A673 (cell line): ENCODE results near the gene PVALEF. TPM values are rescaled to one million over a fixed set of nuclear protein-coding genes. Genes with fewer than 3 reads are reported as not detected.

ENCODE experiments used
- BruUV-seq: library from RNA; stranded (reverse); fragments of 400-500 nt; replicated peaks from 2 replicates; lab custom pipeline; 2021; lab: Mats Ljungman, UMichigan
- CTCF ChIA-PET: fragments of 300-600 bp; sonication (Branson Sonifier 250); formaldehyde crosslinking; loops from one replicate; lab custom pipeline; 2022; ENCODE audit warnings: antibody characterized with exemption; lab: Charles Lee
- POLR2A ChIA-PET: fragments of 300-600 bp; sonication (Branson Sonifier 250); formaldehyde crosslinking; loops from one replicate; lab custom pipeline; 2022; ENCODE audit warnings: antibody characterized with exemption; ENCODE audit not compliant: low non-redundant PET; lab: Charles Lee
- DNase-seq: peaks from one replicate; pipeline ENCODE4 v3.0.0-alpha.2; 2015; ENCODE audit warnings: low spot score
- H3K27ac ChIP-seq: fragments of 200-600 bp; sonication (generic); 2 replicates; pipeline ENCODE4 v1.5.1; 2016; ENCODE audit warnings: mixed run types, low read depth, mild to moderate bottlenecking, mixed read lengths, antibody characterized with exemption, low read length; ENCODE audit not compliant: poor library complexity, severe bottlenecking
- H3K27me3 ChIP-seq: fragments of 200-600 bp; sonication (generic); replicated peaks from 2 replicates; pipeline ENCODE4 v1.6.1; 2017; ENCODE audit warnings: mixed run types, low read depth, mild to moderate bottlenecking, mixed read lengths, antibody characterized with exemption, low read length; ENCODE audit not compliant: insufficient read depth, poor library complexity
- H3K36me3 ChIP-seq: fragments of 200-600 bp; sonication (generic); 2 replicates; pipeline ENCODE4 v1.6.1; 2016; ENCODE audit warnings: mixed run types, mild to moderate bottlenecking, mixed read lengths, antibody characterized with exemption, low read length; ENCODE audit not compliant: insufficient read depth, poor library complexity, severe bottlenecking
- H3K4me1 ChIP-seq: fragments of 200-600 bp; sonication (generic); 2 replicates; pipeline ENCODE4 v1.6.1; 2017; ENCODE audit warnings: mixed run types, mild to moderate bottlenecking, mixed read lengths, antibody characterized with exemption, low read length; ENCODE audit not compliant: insufficient read depth, poor library complexity, severe bottlenecking
- H3K4me3 ChIP-seq: fragments of 200-600 bp; sonication (generic); 2 replicates; pipeline ENCODE4 v1.5.1; 2016; ENCODE audit warnings: low read depth, mixed run types, mild to moderate bottlenecking, mixed read lengths, low read length; ENCODE audit not compliant: poor library complexity, severe bottlenecking
- H3K9me3 ChIP-seq: fragments of 200-600 bp; sonication (generic); 2 replicates; pipeline ENCODE4 v1.6.1; 2016; ENCODE audit warnings: mixed run types, low read depth, mild to moderate bottlenecking, mixed read lengths, antibody characterized with exemption, low read length; ENCODE audit not compliant: poor library complexity, severe bottlenecking
- EZH2 ChIP-seq: fragments of 200-600 bp; sonication (generic); IDR thresholded peaks from 2 replicates; pipeline ENCODE4 v1.6.1; 2017; ENCODE audit warnings: borderline replicate concordance, low read depth, mild to moderate bottlenecking, mixed read lengths, antibody characterized with exemption, low read length; ENCODE audit not compliant: poor library complexity, severe bottlenecking
- intact Hi-C: fragments of 100-400 bp; cut with micrococcal nuclease; formaldehyde crosslinking; loops from one replicate; pipeline ENCODE4 v1.10.0; 2022; ENCODE audit not compliant: unreplicated experiment
- total RNA-seq: library from RNA; stranded (reverse); gene quantifications from 2 replicates; pipeline ENCODE4 v1.2.3, GENCODE V29; 2021
- TF ChIP-seq, protein P1 (sequence below): fragments of 300-800, 200-600 bp; sonication (generic); conservative IDR thresholded peaks from 2 replicates; pipeline ENCODE4 v1.5.1; 2017; ENCODE audit warnings: low read depth, mild to moderate bottlenecking, antibody characterized with exemption, low read length, moderate library complexity, mixed read lengths

Gene PVALEF
- total RNA-seq, 1 experiment from 2014 or later = not detected

DNA sequence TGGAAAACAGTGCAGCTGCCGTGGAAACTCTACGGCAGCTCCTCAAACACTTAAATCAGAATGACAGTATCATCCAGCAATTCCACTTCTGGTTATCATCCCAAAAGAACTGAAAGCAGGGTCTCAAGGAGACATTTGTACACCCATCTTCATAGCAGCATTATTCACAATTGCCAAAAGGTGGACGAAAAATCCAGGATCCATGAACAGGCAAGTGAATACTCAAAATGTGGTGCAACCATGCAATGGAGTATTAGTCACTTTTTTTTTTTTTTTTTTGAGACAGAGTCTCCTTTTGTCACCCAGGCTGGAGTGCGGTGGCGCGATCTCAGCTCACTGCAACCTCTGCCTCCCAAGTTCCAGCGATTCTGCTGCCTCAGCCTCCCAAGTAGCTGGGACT is 11.4 kb downstream of the PVALEF start:
- intact Hi-C loops = no loop called here
- ChIA-PET POLR2A (no interaction called here), CTCF (interaction anchor here (0.7 kb wide), 2 partner anchors 247 to 326 kb away, joined by 5 read pairs; no protein-coding TSS in a partner anchor)
- DNase-seq = peak; percentile 58
- Histone ChIP-seq H3K9me3 (peaks cover 11% of the 10 kb centered on the region), H3K27ac (no peak overlapping the region), H3K4me1 (no peaks in the 10 kb centered on the region), H3K36me3 (no peaks in the 10 kb centered on the region), H3K4me3 (no peak overlapping the region), H3K27me3 (no peaks in the 10 kb centered on the region)
- BruUV-seq = no TSS peak
- no peak for TF ChIP-seq EZH2
- TF ChIP-seq, protein P1, sequence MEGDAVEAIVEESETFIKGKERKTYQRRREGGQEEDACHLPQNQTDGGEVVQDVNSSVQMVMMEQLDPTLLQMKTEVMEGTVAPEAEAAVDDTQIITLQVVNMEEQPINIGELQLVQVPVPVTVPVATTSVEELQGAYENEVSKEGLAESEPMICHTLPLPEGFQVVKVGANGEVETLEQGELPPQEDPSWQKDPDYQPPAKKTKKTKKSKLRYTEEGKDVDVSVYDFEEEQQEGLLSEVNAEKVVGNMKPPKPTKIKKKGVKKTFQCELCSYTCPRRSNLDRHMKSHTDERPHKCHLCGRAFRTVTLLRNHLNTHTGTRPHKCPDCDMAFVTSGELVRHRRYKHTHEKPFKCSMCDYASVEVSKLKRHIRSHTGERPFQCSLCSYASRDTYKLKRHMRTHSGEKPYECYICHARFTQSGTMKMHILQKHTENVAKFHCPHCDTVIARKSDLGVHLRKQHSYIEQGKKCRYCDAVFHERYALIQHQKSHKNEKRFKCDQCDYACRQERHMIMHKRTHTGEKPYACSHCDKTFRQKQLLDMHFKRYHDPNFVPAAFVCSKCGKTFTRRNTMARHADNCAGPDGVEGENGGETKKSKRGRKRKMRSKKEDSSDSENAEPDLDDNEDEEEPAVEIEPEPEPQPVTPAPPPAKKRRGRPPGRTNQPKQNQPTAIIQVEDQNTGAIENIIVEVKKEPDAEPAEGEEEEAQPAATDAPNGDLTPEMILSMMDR = 0 out of 2 replicates have a peak, but pooled peaks have one; percentile 23

DNA sequence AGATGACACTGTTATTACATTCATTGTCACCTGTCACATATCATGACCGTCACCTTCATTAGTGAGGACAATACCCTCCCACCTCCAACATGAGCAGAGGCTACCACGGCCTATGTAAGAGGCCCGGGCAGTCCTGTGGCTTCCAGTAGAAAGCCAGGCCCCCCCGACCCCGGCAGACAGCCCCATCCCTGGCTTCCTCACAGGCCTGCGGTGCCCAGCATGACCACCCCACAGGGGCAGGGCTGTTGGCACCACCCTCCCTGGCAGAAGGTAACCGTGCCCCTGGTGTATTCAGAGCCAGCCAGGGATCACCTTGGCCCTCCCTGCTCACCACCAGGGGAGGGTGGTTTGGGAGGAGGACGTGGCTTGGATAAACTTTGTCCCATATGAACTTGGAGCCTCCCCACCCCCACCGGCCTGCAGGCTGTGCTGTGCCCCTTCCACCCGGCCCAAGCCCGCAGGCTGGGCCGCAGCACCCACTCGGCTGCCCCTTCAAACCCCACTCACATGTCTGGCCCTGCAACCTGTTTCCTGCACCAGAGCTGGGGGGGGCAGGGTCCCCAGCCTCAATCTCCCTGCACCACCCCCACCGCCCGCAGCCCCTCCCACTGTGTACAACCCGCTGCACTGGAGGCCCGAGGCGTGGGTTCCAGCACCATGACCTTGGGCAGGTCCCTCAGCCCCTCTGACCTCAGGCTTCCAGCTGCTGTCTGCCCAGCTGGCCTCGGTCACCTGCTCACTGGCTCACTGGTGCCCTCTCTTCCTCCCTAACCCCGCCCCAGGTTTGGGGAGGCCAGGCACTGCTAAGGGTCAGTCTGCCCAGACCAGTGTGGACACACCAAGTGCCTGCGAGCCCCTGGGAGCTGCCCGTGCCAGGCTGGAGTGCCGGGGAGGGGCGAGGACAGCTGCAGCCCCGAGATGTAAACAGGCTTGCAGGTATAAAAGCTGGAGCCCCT is 13.1 kb downstream of the PVALEF start:
- ChIA-PET POLR2A (no interaction called here), CTCF (no interaction called here)
- no peak overlapping the region for H3K4me3 ChIP-seq
- peaks cover 11% of the 10 kb centered on the region for H3K9me3 ChIP-seq
- H3K36me3 ChIP-seq = no peaks in the 10 kb centered on the region
- H3K4me1 ChIP-seq = no peaks in the 10 kb centered on the region
- DNase-seq = no peak
- no peaks in the 10 kb centered on the region for H3K27me3 ChIP-seq
- intact Hi-C loops = no loop called here
- no peak for TF ChIP-seq EZH2
- TF ChIP-seq, protein P1 = no peak
- BruUV-seq = no TSS peak
- no peak overlapping the region for H3K27ac ChIP-seq

DNA sequence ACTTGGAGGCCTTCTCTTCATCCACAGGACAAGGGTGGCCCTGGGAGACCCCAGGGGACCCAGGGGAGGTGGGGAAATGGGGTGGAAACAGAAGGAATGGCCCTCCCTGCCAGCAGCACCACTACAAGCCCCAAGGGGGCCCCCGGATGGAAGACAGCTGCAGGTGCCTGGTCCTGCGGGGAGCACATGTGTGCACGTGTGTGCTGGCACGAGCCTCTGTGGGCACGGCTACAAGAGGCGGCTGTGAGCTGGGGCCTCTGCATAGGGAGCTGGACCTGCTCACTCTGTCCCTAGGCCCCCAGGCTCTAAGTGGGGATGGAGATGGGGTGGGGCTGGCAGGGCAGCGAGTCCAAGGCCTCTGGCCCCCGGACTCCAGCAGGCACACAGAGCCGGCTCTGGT is 13.9 kb downstream of the PVALEF start:
- H3K4me3 ChIP-seq = no peak overlapping the region
- no peaks in the 10 kb centered on the region for H3K27me3 ChIP-seq
- no peaks in the 10 kb centered on the region for H3K36me3 ChIP-seq
- DNase-seq = no peak
- H3K4me1 ChIP-seq = no peaks in the 10 kb centered on the region
- H3K9me3 ChIP-seq = peaks cover 5% of the 10 kb centered on the region
- ChIA-PET CTCF (no interaction called here), POLR2A (no interaction called here)
- H3K27ac ChIP-seq = no peak overlapping the region
- intact Hi-C loops = no loop called here
- no TSS peak for BruUV-seq
- no peak for TF ChIP-seq EZH2
- TF ChIP-seq, protein P1 = no peak
